H1 (cell line): Measurements from ENCODE around the gene PSG1. TPM values are rescaled to one million over a fixed set of nuclear protein-coding genes. Genes with fewer than 3 reads are reported as not detected.
"Not testable (repeated sequence)": the region's sequence is repeated elsewhere in the genome, so short reads cannot be mapped to it uniquely, and the experiment has no call there.

Experiments
- CTCF ChIA-PET: fragments of 300-600 bp; sonication (Branson Sonifier 250); formaldehyde crosslinking; loops from one replicate; lab custom pipeline; 2021; ENCODE audit not compliant: partially characterized antibody; lab: Charles Lee
- POLR2A ChIA-PET: fragments of 300-600 bp; sonication (Branson Sonifier 250); formaldehyde crosslinking; loops from one replicate; lab custom pipeline; 2021; ENCODE audit warnings: inconsistent platforms; ENCODE audit not compliant: partially characterized antibody; lab: Charles Lee
- DNase-seq, 2 experiments: peaks; one replicate each; pipeline versions ENCODE4 v3.0.0 to v3.0.0-alpha.2; 2010 to 2022; ENCODE audit warnings: low spot score in 2 of 2, low read depth in 1 of 2, mixed read lengths in 1 of 2
- FAIRE-seq: peaks from 2 replicates; lab custom pipeline; 2011; peaks lifted over from hg19 to GRCh38; lab: Jason Lieb, UNC
- H2AFZ ChIP-seq: 2 replicates; pipeline ENCODE4 v1.8.1; 2012; ENCODE audit warnings: low read length, inconsistent platforms
- H2AK5ac ChIP-seq: 2 replicates; pipeline ENCODE4 v1.6.1; 2013; ENCODE audit warnings: low read depth, low read length
- H2BK120ac ChIP-seq: replicated peaks from 2 replicates; pipeline ENCODE3; 2013; ENCODE audit warnings: low read depth, low read length, inconsistent platforms
- H2BK12ac ChIP-seq: 2 replicates; pipeline ENCODE4 v1.6.1; 2013; ENCODE audit warnings: low read depth, low read length
- H2BK15ac ChIP-seq: 2 replicates; pipeline ENCODE4 v1.6.1; 2013; ENCODE audit warnings: low read length
- H2BK20ac ChIP-seq: 2 replicates; pipeline ENCODE4 v1.6.1; 2013; ENCODE audit warnings: low read length
- H2BK5ac ChIP-seq: 2 replicates; pipeline ENCODE4 v1.6.1; 2013; ENCODE audit warnings: low read depth, low read length
- H3K14ac ChIP-seq: 2 replicates; pipeline ENCODE4 v1.6.1; 2013; ENCODE audit warnings: inconsistent platforms; ENCODE audit not compliant: insufficient read length
- H3K18ac ChIP-seq: 2 replicates; pipeline ENCODE4 v1.6.1; 2013; ENCODE audit warnings: low read length; ENCODE audit errors: extremely low read depth
- H3K23ac ChIP-seq: 2 replicates; pipeline ENCODE4 v1.6.1; 2013; ENCODE audit warnings: inconsistent platforms; ENCODE audit not compliant: insufficient read length
- H3K23me2 ChIP-seq: 2 replicates; pipeline ENCODE4 v1.6.1; 2013; ENCODE audit warnings: low read depth, low read length
- H3K27ac ChIP-seq: 2 replicates; pipeline ENCODE4 v1.6.1; 2011; ENCODE audit warnings: low read depth, low read length, inconsistent platforms
- H3K27me3 ChIP-seq, 4 experiments: replicated peaks in 1 of 4; 1 replicate in 1 of 4; 2 replicates in 3 of 4; pipeline versions ENCODE4 v1.6.1 to v1.8.1; 2011 to 2013; ENCODE audit warnings: low read length in 3 of 4, mild to moderate bottlenecking in 3 of 4, inconsistent platforms in 2 of 4, mixed read lengths in 2 of 4, moderate library complexity in 1 of 4; ENCODE audit not compliant: control insufficient read depth in 3 of 4, insufficient read depth in 3 of 4; ENCODE audit errors: extremely low read depth in 1 of 4
- H3K36me3 ChIP-seq, 4 experiments: 2 replicates each; pipeline versions ENCODE4 v1.6.1 to v1.8.1; 2011 to 2013; ENCODE audit warnings: mild to moderate bottlenecking in 4 of 4, low read length in 3 of 4, moderate library complexity in 2 of 4, control low read depth in 1 of 4, inconsistent platforms in 1 of 4; ENCODE audit not compliant: insufficient read depth in 4 of 4, control insufficient read depth in 2 of 4
- H3K4ac ChIP-seq: replicated peaks from 2 replicates; pipeline ENCODE3; 2013; ENCODE audit warnings: low read length, low read depth, mixed read lengths, inconsistent platforms; ENCODE audit not compliant: insufficient read length
- H3K4me1 ChIP-seq, 4 experiments: replicated peaks in 1 of 4; 1 replicate in 1 of 4; 2 replicates in 3 of 4; pipeline versions ENCODE4 v1.6.1 to v1.8.1; 2011 to 2013; ENCODE audit warnings: low read length in 3 of 4, inconsistent platforms in 2 of 4, mixed read lengths in 1 of 4; ENCODE audit not compliant: insufficient read depth in 4 of 4, control insufficient read depth in 3 of 4
- H3K4me2 ChIP-seq, 2 experiments: 2 replicates each; pipeline versions ENCODE4 v1.6.1 to v1.8.1; 2011 to 2013; ENCODE audit warnings: low read depth in 2 of 2, low read length in 2 of 2, control low read depth in 1 of 2, inconsistent platforms in 1 of 2, mild to moderate bottlenecking in 1 of 2; ENCODE audit not compliant: insufficient read depth in 1 of 2
- H3K4me3 ChIP-seq, 4 experiments: fragments of 200-600, 300-600 bp in 1 of 4; sonication (generic), shearing (Covaris generic), sonication (Bioruptor Twin) in 1 of 4; 2 replicates each; pipeline versions ENCODE4 v1.5.1 to v1.8.1; 2011 to 2016; ENCODE audit warnings: low read length in 4 of 4, low read depth in 3 of 4, control low read depth in 2 of 4, inconsistent platforms in 2 of 4, mild to moderate bottlenecking in 2 of 4, mixed read lengths in 1 of 4, moderate library complexity in 1 of 4; ENCODE audit not compliant: insufficient read depth in 2 of 4; ENCODE audit errors: extremely low read depth in 1 of 4
- H3K56ac ChIP-seq: replicated peaks from 2 replicates; pipeline ENCODE3; 2013; ENCODE audit warnings: low read depth, mild to moderate bottlenecking, mixed read lengths, low read length, inconsistent platforms; ENCODE audit not compliant: insufficient read length
- H3K79me1 ChIP-seq: 2 replicates; pipeline ENCODE4 v1.6.1; 2013; ENCODE audit warnings: low read depth, low read length, control low read depth
- H3K79me2 ChIP-seq, 2 experiments: 2 replicates each; pipeline versions ENCODE4 v1.6.1 to v1.8.1; 2012 to 2013; ENCODE audit warnings: low read length in 2 of 2, mild to moderate bottlenecking in 2 of 2, inconsistent platforms in 1 of 2; ENCODE audit not compliant: insufficient read depth in 2 of 2, control insufficient read depth in 1 of 2
- H3K9ac ChIP-seq, 4 experiments: replicated peaks in 1 of 4; 1 replicate in 1 of 4; 2 replicates in 3 of 4; pipeline versions ENCODE4 v1.6.1 to v1.8.1; 2011 to 2013; ENCODE audit warnings: low read depth in 3 of 4, low read length in 3 of 4, control low read depth in 2 of 4, mild to moderate bottlenecking in 2 of 4, moderate library complexity in 2 of 4, inconsistent platforms in 1 of 4; ENCODE audit errors: extremely low read depth in 1 of 4
- H3K9me3 ChIP-seq, 2 experiments: 2 replicates each; pipeline versions ENCODE4 v1.6.1 to v1.8.1; 2012 to 2013; ENCODE audit warnings: mild to moderate bottlenecking in 2 of 2, moderate library complexity in 2 of 2, control low read depth in 1 of 2, inconsistent platforms in 1 of 2, low read depth in 1 of 2, low read length in 1 of 2, mixed read lengths in 1 of 2; ENCODE audit not compliant: insufficient read depth in 2 of 2
- H4K20me1 ChIP-seq, 2 experiments: replicated peaks in 1 of 2; 2 replicates each; pipeline versions ENCODE3 to v1.8.1; 2011 to 2013; ENCODE audit warnings: inconsistent platforms in 2 of 2, low read length in 2 of 2, mild to moderate bottlenecking in 1 of 2; ENCODE audit not compliant: insufficient read depth in 2 of 2, control insufficient read depth in 1 of 2
- H4K5ac ChIP-seq: 2 replicates; pipeline ENCODE4 v1.6.1; 2013; ENCODE audit warnings: low read length, low read depth, mixed read lengths, inconsistent platforms; ENCODE audit not compliant: insufficient read length
- H4K8ac ChIP-seq: 2 replicates; pipeline ENCODE4 v1.8.0; 2013; ENCODE audit warnings: mild to moderate bottlenecking, moderate library complexity, low read length, inconsistent platforms; ENCODE audit not compliant: insufficient read depth; ENCODE audit errors: extremely low read depth
- H4K91ac ChIP-seq: replicated peaks from 2 replicates; pipeline ENCODE3; 2013; ENCODE audit warnings: low read length, mixed read lengths, inconsistent platforms; ENCODE audit not compliant: insufficient read length
- WGBS, 2 experiments: shearing (Covaris generic) in 1 of 2; methylation state at CpG; one replicate each; pipeline versions ENCODE4 v1.1.6 to v1.1.7; 2013 to 2015; ENCODE audit warnings: low lambda C conversion rate in 2 of 2, mixed read lengths in 2 of 2, inconsistent platforms in 1 of 2, low coverage in 1 of 2, missing lambda C conversion rate in 1 of 2; ENCODE audit not compliant: insufficient replicate concordance in 2 of 2, insufficient coverage in 1 of 2, insufficient read length in 1 of 2; ENCODE audit errors: extremely low coverage in 1 of 2, missing lambda C conversion rate in 1 of 2; 5-methylcytosine and 5-hydroxymethylcytosine counted together
- polyA plus RNA-seq, 7 experiments: library from polyadenylated mRNA; depleted of rRNA in 3 of 7; stranded (reverse) in 5 of 7; unstranded in 2 of 7; fragments of >200 nt in 5 of 7; fragments of 200-250 nt in 2 of 7; gene quantifications; 1 replicate in 5 of 7; 2 replicates in 1 of 7; 4 replicates in 1 of 7; pipeline versions ENCODE4 v1.2.1 to v1.2.3, GENCODE V29; 2011 to 2013; ENCODE audit warnings: missing spikeins in 2 of 7, mixed read lengths in 2 of 7
- total RNA-seq: library from RNA; stranded (reverse); fragmentation: NEBNext Ultra II Directional; extraction: Animal tissue kit (Norgen Biotek cat#: 25700); gene quantifications from 2 replicates; pipeline ENCODE4 v1.2.1, GENCODE V29; 2021

The PSG1 gene
- total and polyA plus RNA-seq, 2 of the 8 experiments (the other 6 are each of a cell fraction or from before 2014, with no cell fraction given) = not detected

- H2BK120ac ChIP-seq, CTCF ChIA-PET, H2BK20ac ChIP-seq, POLR2A ChIA-PET, H3K4me3 ChIP-seq, H3K4ac ChIP-seq, H3K14ac ChIP-seq, H3K9ac ChIP-seq, H3K23ac ChIP-seq, H4K8ac ChIP-seq, H3K23me2 ChIP-seq, H3K79me2 ChIP-seq, H3K4me1 ChIP-seq, H4K20me1 ChIP-seq, H3K27ac ChIP-seq, H3K79me1 ChIP-seq, H3K36me3 ChIP-seq, H2AK5ac ChIP-seq, H2AFZ ChIP-seq, H3K27me3 ChIP-seq, FAIRE-seq, H4K91ac ChIP-seq, DNase-seq, H2BK15ac ChIP-seq, H3K18ac ChIP-seq, H3K4me2 ChIP-seq, H2BK12ac ChIP-seq, H2BK5ac ChIP-seq, H3K56ac ChIP-seq, H4K5ac ChIP-seq: not testable (repeated sequence)
- H3K9me3 ChIP-seq = peaks cover 19 to 55% of the 10 kb centered on the region in 2 experiments; a peak in 3 of 4 replicates
- 83% methylated on average over 9 of the region's 9 CpGs; no CpG with 5 or more reads in 1 of the 2 experiments for WGBS, 2 experiments
Measured at GRCh38 chr19:42880621-42881020, 1.1 kb upstream of the PSG1 start.

- peaks cover 24 to 75% of the 10 kb centered on the region in 2 experiments; a peak in 3 of 4 replicates for H3K9me3 ChIP-seq
- H3K27me3 ChIP-seq, H2BK5ac ChIP-seq, H3K23ac ChIP-seq, H3K4me2 ChIP-seq, H3K18ac ChIP-seq, H4K91ac ChIP-seq, H3K4ac ChIP-seq, H2AK5ac ChIP-seq, H2BK120ac ChIP-seq, H3K36me3 ChIP-seq, H4K5ac ChIP-seq, DNase-seq, H4K20me1 ChIP-seq, H3K4me1 ChIP-seq, H3K14ac ChIP-seq, FAIRE-seq, H4K8ac ChIP-seq, H3K56ac ChIP-seq, H2BK15ac ChIP-seq, H2BK12ac ChIP-seq, H3K79me2 ChIP-seq, H2BK20ac ChIP-seq, H3K9ac ChIP-seq, H2AFZ ChIP-seq, H3K79me1 ChIP-seq, POLR2A ChIA-PET, H3K27ac ChIP-seq, H3K23me2 ChIP-seq, CTCF ChIA-PET, H3K4me3 ChIP-seq: not testable (repeated sequence)
Measured at GRCh38 chr19:42876596-42876995, 2.9 kb downstream of the PSG1 start.
